ENCODE data around the gene WFS1. TPM values are rescaled to one million over a fixed set of nuclear protein-coding genes. Genes with fewer than 3 reads are reported as not detected.

Gene WFS1
- total and polyA plus RNA-seq, 2 of the 4 experiments (the other 2 are of a cell fraction), result 9.7 to 42.4 TPM

DNA sequence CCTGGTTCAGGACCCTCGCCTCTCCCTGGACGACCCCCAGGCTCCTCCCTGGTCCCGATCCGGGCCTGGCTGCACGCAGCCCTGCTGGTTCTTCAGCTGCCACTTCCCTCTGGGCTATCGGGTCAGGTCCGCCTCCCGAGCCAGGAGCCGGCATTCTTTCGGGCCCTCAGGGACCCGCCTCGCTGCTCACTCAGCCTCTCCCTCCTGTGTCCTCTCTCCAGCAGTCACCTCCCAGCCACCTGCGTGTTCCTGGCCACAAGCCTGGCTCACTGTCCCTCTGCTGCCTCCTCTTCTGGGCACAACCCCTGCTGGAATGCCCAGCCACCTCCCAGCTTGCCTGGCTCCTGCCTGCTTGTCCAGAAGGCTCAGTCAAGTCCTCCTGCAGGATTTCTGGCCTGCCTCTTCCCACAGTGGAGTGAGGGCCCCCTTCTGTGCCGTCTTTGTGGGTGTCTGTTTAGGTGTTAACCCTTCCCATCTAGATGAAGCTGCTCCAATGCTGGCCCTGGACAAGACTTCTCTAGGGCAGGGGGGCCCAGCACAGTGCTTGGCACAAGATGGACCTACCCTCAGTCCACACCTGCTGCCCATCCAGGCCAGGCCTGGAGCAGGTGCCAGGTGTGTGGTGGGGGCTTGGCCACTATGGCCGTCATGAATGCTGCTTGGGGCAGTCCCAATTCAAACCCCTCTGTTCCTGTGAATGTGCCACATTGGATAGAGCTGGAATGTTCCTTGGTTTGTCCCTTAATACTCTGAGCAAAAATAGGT lies 2.2 kb downstream of the WFS1 start (continued):
- TF ChIP-seq, protein P1, sequence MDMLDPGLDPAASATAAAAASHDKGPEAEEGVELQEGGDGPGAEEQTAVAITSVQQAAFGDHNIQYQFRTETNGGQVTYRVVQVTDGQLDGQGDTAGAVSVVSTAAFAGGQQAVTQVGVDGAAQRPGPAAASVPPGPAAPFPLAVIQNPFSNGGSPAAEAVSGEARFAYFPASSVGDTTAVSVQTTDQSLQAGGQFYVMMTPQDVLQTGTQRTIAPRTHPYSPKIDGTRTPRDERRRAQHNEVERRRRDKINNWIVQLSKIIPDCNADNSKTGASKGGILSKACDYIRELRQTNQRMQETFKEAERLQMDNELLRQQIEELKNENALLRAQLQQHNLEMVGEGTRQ (IDR thresholded peaks at IDR 0.05; ENCODE audit: low read depth, low read length), result no peak

Data from IMR-90 (cell line).